Frontal cortex (tissue), 1 donor: ENCODE measurements around the gene GYG1. TPM values are rescaled to one million over a fixed set of nuclear protein-coding genes. Genes with fewer than 3 reads are reported as not detected.

ENCODE experiments used
- total RNA-seq: library from RNA; depleted of rRNA; stranded (reverse); fragments of >200 nt; gene quantifications from one replicate; pipeline ENCODE4 v1.2.3, GENCODE V29; 2014

The GYG1 gene
- total RNA-seq, 1 donor from 2014 or later: 6.9 TPM

Other genes starting within 250 kb of the GYG1 start
- not detected for gene CPB1, start 163.7 kb upstream of the GYG1 start, total RNA-seq
- gene CPA3, start 126.2 kb upstream of the GYG1 start, total RNA-seq: not detected
- 117 TPM for gene HLTF, start 95.0 kb downstream of the GYG1 start, total RNA-seq
- gene HPS3, start 138.1 kb downstream of the GYG1 start, total RNA-seq: 22.0 TPM
- gene CP, start 230.3 kb downstream of the GYG1 start, total RNA-seq: not detected